GM21576 (cell line): ENCODE data around the gene PPP2R5B.

ENCODE experiments used
- ATAC-seq: cut with Tn5 transposase; IDR thresholded peaks from one replicate; pipeline ENCODE4 v1.9.1; 2021; ENCODE audit warnings: mild to moderate bottlenecking, moderate library complexity; ENCODE audit not compliant: unreplicated experiment

The PPP2R5B gene

GRCh38 chr11:64888729-64889511 is 35.6 kb upstream of the PPP2R5B start:
- no peak for ATAC-seq

GRCh38 chr11:64890522-64890939 is 34.0 kb upstream of the PPP2R5B start:
- ATAC-seq, result no peak

- no peak for ATAC-seq
These were observed 33.2 kb upstream of the PPP2R5B start for GRCh38 chr11:64891215-64891848.

- ATAC-seq, result no peak
These were observed 32.6 kb upstream of the PPP2R5B start for GRCh38 chr11:64891880-64892279.

GRCh38 chr11:64892411-64892831 is 32.1 kb upstream of the PPP2R5B start:
- no peak for ATAC-seq

- no peak for ATAC-seq
These were observed 31.7 kb upstream of the PPP2R5B start for GRCh38 chr11:64892838-64893193.

- no peak for ATAC-seq
These were observed 31.1 kb upstream of the PPP2R5B start for GRCh38 chr11:64893194-64894069.

GRCh38 chr11:64894070-64894811 is 30.2 kb upstream of the PPP2R5B start:
- peak; percentile 46 for ATAC-seq

GRCh38 chr11:64894812-64895452 is 29.6 kb upstream of the PPP2R5B start:
- no peak for ATAC-seq

- ATAC-seq, result no peak
These were observed 28.0 kb upstream of the PPP2R5B start for GRCh38 chr11:64896448-64897022.

GRCh38 chr11:64897381-64898075 is 27.0 kb upstream of the PPP2R5B start:
- no peak for ATAC-seq

- ATAC-seq, result no peak
These were observed 26.4 kb upstream of the PPP2R5B start for GRCh38 chr11:64898076-64898445.

GRCh38 chr11:64898541-64898940 is 25.9 kb upstream of the PPP2R5B start:
- no peak for ATAC-seq

- no peak for ATAC-seq
These were observed 24.2 kb upstream of the PPP2R5B start for GRCh38 chr11:64900263-64900678.

GRCh38 chr11:64900774-64901173 is 23.7 kb upstream of the PPP2R5B start:
- no peak for ATAC-seq

- no peak for ATAC-seq
These were observed 22.2 kb upstream of the PPP2R5B start for GRCh38 chr11:64902102-64902900.

GRCh38 chr11:64903291-64903833 is 21.1 kb upstream of the PPP2R5B start:
- ATAC-seq, result no peak
